ENCODE measurements around the gene TPM2. TPM values are rescaled to one million over a fixed set of nuclear protein-coding genes. Genes with fewer than 3 reads are reported as not detected.

The TPM2 gene
- total RNA-seq, 1 experiment from 2014 or later, result 544 TPM

DNA sequence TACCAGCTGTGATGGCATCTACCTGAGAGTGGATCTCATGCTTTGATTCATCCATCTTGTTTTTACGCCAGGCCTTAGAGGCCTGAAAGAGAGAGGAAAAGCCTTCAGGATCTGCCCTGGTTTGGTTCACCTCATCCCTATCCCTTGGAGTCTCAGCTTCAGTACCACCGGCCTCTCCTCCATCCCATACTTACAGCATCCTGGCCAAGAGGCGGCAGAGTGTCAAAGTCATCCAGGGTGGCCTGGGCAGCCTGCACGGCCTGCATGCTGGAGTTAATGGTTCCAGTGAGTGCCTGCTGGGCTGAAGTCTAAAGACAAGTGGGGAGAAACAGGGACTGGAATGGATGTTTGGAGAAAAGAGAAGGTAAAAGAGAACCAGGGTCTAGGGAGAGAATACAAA is 29.8 kb upstream of the TPM2 start:
- ATAC-seq (no peak), DNase-seq (ENCODE audit: low read depth, low spot score) (no peak)
- H3K4me3 ChIP-seq (ENCODE audit: low read depth in 2 of 2, low read length in 2 of 2), result no peak overlapping the region
- H3K36me3 ChIP-seq (ENCODE audit: control insufficient read depth, insufficient read depth, low read length), result peaks cover 56% of the 10 kb centered on the region
- TF ChIP-seq, protein P1, sequence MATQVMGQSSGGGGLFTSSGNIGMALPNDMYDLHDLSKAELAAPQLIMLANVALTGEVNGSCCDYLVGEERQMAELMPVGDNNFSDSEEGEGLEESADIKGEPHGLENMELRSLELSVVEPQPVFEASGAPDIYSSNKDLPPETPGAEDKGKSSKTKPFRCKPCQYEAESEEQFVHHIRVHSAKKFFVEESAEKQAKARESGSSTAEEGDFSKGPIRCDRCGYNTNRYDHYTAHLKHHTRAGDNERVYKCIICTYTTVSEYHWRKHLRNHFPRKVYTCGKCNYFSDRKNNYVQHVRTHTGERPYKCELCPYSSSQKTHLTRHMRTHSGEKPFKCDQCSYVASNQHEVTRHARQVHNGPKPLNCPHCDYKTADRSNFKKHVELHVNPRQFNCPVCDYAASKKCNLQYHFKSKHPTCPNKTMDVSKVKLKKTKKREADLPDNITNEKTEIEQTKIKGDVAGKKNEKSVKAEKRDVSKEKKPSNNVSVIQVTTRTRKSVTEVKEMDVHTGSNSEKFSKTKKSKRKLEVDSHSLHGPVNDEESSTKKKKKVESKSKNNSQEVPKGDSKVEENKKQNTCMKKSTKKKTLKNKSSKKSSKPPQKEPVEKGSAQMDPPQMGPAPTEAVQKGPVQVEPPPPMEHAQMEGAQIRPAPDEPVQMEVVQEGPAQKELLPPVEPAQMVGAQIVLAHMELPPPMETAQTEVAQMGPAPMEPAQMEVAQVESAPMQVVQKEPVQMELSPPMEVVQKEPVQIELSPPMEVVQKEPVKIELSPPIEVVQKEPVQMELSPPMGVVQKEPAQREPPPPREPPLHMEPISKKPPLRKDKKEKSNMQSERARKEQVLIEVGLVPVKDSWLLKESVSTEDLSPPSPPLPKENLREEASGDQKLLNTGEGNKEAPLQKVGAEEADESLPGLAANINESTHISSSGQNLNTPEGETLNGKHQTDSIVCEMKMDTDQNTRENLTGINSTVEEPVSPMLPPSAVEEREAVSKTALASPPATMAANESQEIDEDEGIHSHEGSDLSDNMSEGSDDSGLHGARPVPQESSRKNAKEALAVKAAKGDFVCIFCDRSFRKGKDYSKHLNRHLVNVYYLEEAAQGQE (IDR thresholded peaks at IDR 0.05; ENCODE audit: insufficient read depth in 1 of 2, low read depth in 2 of 2, low read length in 1 of 2), result no peak
- TF ChIP-seq POLR2AphosphoS5 (IDR thresholded peaks at IDR 0.05; ENCODE audit: low read depth, low read length) (no peak), SIN3A (IDR thresholded peaks at IDR 0.05; ENCODE audit: borderline replicate concordance, insufficient read depth, low read depth, low read length) (no peak), TCF7L2 (IDR thresholded peaks at IDR 0.05; ENCODE audit: low read depth, low read length) (no peak)
- TF ChIP-seq, protein P2, sequence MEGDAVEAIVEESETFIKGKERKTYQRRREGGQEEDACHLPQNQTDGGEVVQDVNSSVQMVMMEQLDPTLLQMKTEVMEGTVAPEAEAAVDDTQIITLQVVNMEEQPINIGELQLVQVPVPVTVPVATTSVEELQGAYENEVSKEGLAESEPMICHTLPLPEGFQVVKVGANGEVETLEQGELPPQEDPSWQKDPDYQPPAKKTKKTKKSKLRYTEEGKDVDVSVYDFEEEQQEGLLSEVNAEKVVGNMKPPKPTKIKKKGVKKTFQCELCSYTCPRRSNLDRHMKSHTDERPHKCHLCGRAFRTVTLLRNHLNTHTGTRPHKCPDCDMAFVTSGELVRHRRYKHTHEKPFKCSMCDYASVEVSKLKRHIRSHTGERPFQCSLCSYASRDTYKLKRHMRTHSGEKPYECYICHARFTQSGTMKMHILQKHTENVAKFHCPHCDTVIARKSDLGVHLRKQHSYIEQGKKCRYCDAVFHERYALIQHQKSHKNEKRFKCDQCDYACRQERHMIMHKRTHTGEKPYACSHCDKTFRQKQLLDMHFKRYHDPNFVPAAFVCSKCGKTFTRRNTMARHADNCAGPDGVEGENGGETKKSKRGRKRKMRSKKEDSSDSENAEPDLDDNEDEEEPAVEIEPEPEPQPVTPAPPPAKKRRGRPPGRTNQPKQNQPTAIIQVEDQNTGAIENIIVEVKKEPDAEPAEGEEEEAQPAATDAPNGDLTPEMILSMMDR (IDR thresholded peaks at IDR 0.05), result no peak
- H3K27me3 ChIP-seq (ENCODE audit: control insufficient read depth, insufficient read depth, low read length), result no peaks in the 10 kb centered on the region
- no peaks in the 10 kb centered on the region for H3K9me3 ChIP-seq (ENCODE audit: control insufficient read depth, insufficient read depth, low read depth, low read length)
- no peak overlapping the region for H3K27ac ChIP-seq (ENCODE audit: low read length)
- POLR2A ChIA-PET, result interaction anchor here (0.6 kb wide), 1 partner anchor 12 kb away, joined by 3 read pairs; the partner anchor contains the start of gene TLN1
- BruUV-seq (replicated peaks), result TSS peak; percentile 17
- intact Hi-C loops (cut with micrococcal nuclease; ENCODE audit: unreplicated experiment) (no loop called here), in situ Hi-C loops (cut with HindIII; ENCODE audit: low pct_unique_long_range_greater_than_20kb, low sequenced_read_pairs) (no loop called here)
- CTCF ChIA-PET, result no interaction called here
- no peaks in the 10 kb centered on the region for H3K4me1 ChIP-seq (ENCODE audit: control insufficient read depth, insufficient read depth, low read length)

DNA sequence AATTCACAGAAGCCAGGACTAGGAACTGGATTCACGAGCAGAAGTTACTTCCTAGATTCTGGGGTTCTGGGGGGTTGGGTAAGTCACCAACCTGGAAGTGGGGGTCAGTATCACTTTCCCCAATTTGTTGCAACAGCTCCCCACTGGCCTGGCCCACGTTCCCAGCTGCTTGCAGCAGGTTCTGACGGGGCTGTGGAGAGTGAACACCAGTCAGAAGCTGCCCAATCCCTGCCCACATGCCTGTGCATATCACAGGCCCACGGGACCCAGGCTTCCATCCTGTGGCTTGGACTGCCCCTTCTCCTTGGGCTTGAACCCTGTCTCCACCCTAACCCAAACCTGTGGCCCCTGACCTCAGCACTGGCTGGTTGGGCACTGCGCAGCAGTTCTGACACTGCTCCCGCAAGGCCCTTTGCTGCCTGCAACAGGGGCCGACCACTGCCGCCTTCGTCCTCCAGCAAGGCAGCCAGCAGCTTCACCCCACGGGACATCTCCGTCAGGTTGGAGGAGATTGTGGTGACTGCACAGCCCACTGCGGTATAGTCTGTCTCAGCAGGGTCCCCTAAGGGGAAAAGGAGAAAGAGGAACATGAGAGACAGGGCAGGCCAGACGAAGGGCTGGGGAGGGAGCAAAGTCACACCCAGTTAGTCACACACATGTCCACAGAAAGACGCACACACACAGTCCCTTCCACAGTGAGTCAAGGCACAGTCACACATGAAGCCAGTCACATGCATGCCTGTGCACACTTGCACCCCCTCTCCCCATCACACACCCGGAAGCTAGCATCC is 29.2 kb upstream of the TPM2 start:
- POLR2A ChIA-PET, result interaction anchor here (0.6 kb wide), 1 partner anchor 13 kb away, joined by 3 read pairs; the partner anchor contains the start of gene TLN1
- H3K27me3 ChIP-seq (ENCODE audit: control insufficient read depth, insufficient read depth, low read length), result no peaks in the 10 kb centered on the region
- CTCF ChIA-PET, result no interaction called here
- TF ChIP-seq TCF7L2 (IDR thresholded peaks at IDR 0.05; ENCODE audit: low read depth, low read length), result no peak
- no peak for TF ChIP-seq POLR2AphosphoS5 (IDR thresholded peaks at IDR 0.05; ENCODE audit: low read depth, low read length)
- TF ChIP-seq, protein P2 (IDR thresholded peaks at IDR 0.05), result no peak
- TF ChIP-seq, protein P1 (IDR thresholded peaks at IDR 0.05; ENCODE audit: insufficient read depth in 1 of 2, low read depth in 2 of 2, low read length in 1 of 2), result no peak
- TF ChIP-seq SIN3A (IDR thresholded peaks at IDR 0.05; ENCODE audit: borderline replicate concordance, insufficient read depth, low read depth, low read length), result no peak
- no peak for ATAC-seq
- no peaks in the 10 kb centered on the region for H3K9me3 ChIP-seq (ENCODE audit: control insufficient read depth, insufficient read depth, low read depth, low read length)
- intact Hi-C loops (cut with micrococcal nuclease; ENCODE audit: unreplicated experiment), result no loop called here
- in situ Hi-C loops (cut with HindIII; ENCODE audit: low pct_unique_long_range_greater_than_20kb, low sequenced_read_pairs), result no loop called here
- H3K4me1 ChIP-seq (ENCODE audit: control insufficient read depth, insufficient read depth, low read length), result no peaks in the 10 kb centered on the region
- no peak overlapping the region for H3K4me3 ChIP-seq (ENCODE audit: low read depth in 2 of 2, low read length in 2 of 2)
- DNase-seq (ENCODE audit: low read depth, low spot score), result no peak
- H3K36me3 ChIP-seq (ENCODE audit: control insufficient read depth, insufficient read depth, low read length), result peaks cover 56% of the 10 kb centered on the region
- BruUV-seq (replicated peaks), result no TSS peak
- H3K27ac ChIP-seq (ENCODE audit: low read length), result no peak overlapping the region

Measured in Panc1 (cell line).